ENCODE data around the gene MMP7. TPM values are rescaled to one million over a fixed set of nuclear protein-coding genes. Genes with fewer than 3 reads are reported as not detected.

The MMP7 gene
- total and polyA plus RNA-seq, 2 donors = 10.2 to 18.9 TPM

DNA sequence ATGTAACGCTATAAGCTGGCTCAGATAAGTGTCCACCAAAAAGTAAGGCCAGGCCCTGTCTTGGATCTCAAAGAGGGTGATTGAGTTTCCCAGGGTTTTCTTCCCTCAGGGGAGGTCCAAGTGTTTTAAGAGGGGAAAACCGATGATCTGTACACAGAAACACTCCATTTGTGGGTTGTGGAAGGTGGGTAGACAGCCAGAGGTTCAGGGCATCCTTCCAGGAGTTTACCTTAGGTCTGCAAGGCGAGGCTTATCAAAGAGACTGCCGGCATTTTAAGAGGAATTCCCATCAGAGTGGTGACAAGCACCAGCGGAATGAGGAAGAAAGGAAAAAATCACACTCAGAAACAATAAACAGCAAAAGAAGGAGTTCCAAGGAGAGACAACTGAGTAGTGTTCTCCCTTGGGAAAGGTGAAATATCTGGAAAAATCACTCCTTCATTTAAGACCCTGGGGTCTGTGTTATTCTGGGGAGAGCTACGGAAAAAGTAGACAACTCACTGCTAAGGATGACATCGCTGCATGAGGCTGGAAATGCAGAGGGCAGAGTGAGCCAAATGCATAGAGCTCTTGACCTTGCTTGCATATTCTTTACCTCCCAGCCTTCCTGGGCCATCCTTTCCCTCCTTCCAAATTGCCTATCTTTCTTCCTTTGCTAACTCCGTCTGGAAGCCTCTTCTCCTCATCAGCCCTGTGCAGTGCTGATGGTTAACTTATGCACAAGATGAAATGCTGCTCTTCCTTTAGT, 22.1 kb upstream of the MMP7 start:
- 67% methylated on average over 8 of the region's 8 CpGs for WGBS
- no peaks in the 10 kb centered on the region for H3K4me1 ChIP-seq (ENCODE audit: insufficient read depth)
- H3K27ac ChIP-seq (ENCODE audit: low read depth) = no peak overlapping the region
- peak; percentile 28 for DNase-seq (ENCODE audit: extremely low spot score)
- no peaks in the 10 kb centered on the region for H3K36me3 ChIP-seq (ENCODE audit: insufficient read depth)
- H3K4me3 ChIP-seq (ENCODE audit: low read depth, low read length) = no peak overlapping the region

DNA sequence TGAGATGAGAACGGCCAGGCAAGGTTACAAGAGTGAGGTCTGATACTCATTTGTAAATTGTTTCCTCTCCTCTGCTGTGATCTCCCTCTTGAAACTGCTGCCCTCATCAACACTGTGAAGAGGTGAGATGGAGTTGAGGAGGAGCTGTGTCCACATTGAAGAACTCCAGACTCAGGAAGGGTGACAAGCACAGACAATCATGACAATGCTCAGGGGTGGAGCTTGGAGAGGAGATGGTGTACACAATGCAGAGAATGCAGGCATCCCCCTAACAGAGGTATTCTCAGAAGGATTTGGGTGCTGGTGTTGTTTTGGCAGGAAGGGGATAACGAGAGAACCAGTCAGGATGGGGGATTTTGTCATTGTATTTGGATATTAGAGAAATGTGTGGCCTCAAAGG, 21.5 kb upstream of the MMP7 start:
- no peaks in the 10 kb centered on the region for H3K36me3 ChIP-seq (ENCODE audit: insufficient read depth)
- no peaks in the 10 kb centered on the region for H3K4me1 ChIP-seq (ENCODE audit: insufficient read depth)
- H3K27ac ChIP-seq (ENCODE audit: low read depth) = no peak overlapping the region
- H3K4me3 ChIP-seq (ENCODE audit: low read depth, low read length) = no peak overlapping the region
- DNase-seq (ENCODE audit: extremely low spot score) = no peak
- 77% methylated on average over 2 of the region's 2 CpGs for WGBS

DNA sequence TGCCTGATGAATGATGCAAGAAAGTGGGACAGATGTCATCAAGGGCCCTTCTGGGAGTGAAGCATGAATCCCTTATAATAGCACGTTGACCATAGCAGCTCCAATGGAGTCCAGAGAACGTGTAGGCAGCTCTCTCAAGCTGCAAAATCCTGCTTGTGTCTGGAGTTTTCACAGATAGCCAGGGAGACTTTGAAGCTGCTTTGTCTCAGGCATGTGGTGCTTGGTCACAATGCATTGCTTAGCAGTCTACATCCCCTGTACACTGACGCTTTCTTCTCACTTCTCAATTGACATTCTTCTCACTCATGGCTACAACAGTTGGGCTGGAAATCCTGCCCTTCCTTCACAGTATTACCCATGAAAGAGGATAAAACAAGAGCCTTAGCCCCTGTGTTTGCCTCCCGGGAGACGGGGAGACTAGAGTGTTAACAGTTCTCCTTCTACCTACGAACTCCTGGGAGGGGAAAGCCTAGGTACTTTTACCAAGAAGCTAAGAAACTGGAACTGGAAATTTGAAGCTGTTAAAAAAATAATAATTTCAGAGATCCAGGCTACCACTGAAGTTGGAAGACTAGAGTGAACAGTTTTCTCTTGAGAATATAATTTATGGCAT, 20.7 kb upstream of the MMP7 start:
- Histone ChIP-seq H3K36me3 (ENCODE audit: insufficient read depth) (no peaks in the 10 kb centered on the region), H3K27ac (ENCODE audit: low read depth) (no peak overlapping the region), H3K4me1 (ENCODE audit: insufficient read depth) (no peaks in the 10 kb centered on the region), H3K4me3 (ENCODE audit: low read depth, low read length) (no peak overlapping the region)
- WGBS = 70% methylated on average over 6 of the region's 6 CpGs
- no peak for DNase-seq (ENCODE audit: extremely low spot score)

DNA sequence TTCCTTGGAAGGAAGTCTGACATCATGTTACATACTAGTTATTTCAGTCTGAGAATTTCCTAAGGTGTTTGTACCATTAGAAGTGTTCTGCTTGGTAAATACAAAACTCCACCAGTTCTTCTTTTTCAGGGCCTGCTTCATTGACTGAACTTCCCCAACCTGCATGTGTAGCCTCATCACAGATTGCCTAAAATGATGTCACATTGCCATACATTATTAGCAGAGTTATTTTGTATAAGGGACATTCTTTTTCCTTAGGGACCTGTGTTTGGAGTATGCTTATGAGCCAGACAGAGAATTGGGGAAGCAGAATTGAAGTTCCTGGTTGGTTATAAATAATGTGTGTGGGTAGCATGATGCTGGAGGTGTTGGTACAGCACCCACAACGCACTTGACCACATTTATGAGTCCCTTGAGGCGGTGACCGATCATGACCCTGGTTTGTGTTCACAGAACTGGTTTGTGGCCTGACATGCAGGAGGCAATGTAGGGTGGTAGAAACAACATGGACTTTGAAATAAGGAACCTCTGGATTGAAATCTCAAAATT, 16.4 kb upstream of the MMP7 start:
- Histone ChIP-seq H3K36me3 (ENCODE audit: insufficient read depth) (no peaks in the 10 kb centered on the region), H3K4me3 (ENCODE audit: low read depth, low read length) (no peak overlapping the region), H3K27ac (ENCODE audit: low read depth) (no peak overlapping the region), H3K4me1 (ENCODE audit: insufficient read depth) (no peaks in the 10 kb centered on the region)
- 88% methylated on average over 3 of the region's 3 CpGs for WGBS
- DNase-seq (ENCODE audit: extremely low spot score) = no peak

DNA sequence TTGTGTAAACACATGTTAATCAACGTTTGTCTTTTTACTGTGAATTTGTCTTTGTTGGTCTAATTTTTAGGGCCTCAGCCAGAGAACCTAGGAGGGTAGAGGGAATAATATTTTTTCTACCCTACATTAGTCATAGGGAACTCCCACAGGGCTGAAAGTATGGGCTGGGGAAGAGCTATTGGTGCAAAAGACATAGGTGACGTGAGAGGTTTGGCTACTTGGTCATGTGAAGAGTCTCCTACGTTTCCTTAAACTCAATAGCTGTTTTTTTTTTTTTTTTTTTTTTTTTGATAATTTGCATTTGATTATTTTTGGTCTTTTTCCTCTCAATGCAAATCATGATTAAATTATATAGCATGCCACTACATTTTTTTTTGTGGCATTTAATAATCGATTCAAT, 15.9 kb upstream of the MMP7 start:
- WGBS = 73% methylated on average over 4 of the region's 4 CpGs

DNA sequence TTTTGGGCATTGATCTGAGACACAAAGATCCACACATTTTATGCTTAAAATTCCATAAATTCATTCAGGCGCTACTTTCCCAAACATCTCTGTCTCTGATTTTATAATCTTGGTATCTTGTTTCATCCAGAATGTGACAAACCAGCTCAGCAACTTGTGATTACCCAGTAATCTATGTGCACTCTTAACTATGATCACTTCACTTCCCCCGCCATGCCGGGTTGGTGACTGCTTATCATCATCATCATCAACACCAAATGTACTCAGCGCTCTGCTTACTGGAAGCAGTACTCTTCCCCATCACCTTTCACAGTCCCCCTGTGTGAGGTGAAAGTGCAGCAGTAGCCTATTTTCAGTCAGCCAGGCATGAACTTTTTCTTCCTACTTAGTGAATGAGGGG, 15.2 kb upstream of the MMP7 start:
- no peaks in the 10 kb centered on the region for H3K4me1 ChIP-seq (ENCODE audit: insufficient read depth)
- H3K27ac ChIP-seq (ENCODE audit: low read depth) = no peak overlapping the region
- DNase-seq (ENCODE audit: extremely low spot score) = no peak
- WGBS = 66% methylated on average over 4 of the region's 4 CpGs
- H3K4me3 ChIP-seq (ENCODE audit: low read depth, low read length) = no peak overlapping the region
- H3K36me3 ChIP-seq (ENCODE audit: insufficient read depth) = no peaks in the 10 kb centered on the region

More for the DNA sequence above, 15.9 kb upstream of the MMP7 start:
- DNase-seq (ENCODE audit: extremely low spot score) = no peak
- Histone ChIP-seq H3K4me1 (ENCODE audit: insufficient read depth) (no peaks in the 10 kb centered on the region), H3K36me3 (ENCODE audit: insufficient read depth) (no peaks in the 10 kb centered on the region), H3K4me3 (ENCODE audit: low read depth, low read length) (no peak overlapping the region), H3K27ac (ENCODE audit: low read depth) (no peak overlapping the region)

DNA sequence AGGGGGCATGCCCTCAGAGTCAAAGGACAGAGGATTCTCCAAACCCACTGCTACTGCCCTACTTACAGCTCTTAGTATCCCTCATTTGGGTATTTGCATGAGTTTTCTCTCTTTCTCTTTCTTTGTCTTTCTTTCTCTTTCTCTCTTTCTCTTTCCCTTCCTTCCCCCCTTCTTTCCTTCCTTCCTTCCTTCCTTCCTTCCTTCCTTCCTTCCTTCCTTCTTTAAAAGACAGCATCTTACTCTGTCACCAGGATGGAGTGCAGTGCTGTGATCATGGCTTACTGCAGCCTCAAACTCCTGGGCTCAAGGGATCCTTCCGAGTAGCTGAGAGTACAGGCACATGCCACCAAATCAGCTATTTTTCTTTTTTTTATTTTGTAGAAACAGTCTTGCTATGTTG, 14.0 kb upstream of the MMP7 start:
- no peaks in the 10 kb centered on the region for H3K36me3 ChIP-seq (ENCODE audit: insufficient read depth)
- H3K4me1 ChIP-seq (ENCODE audit: insufficient read depth) = no peaks in the 10 kb centered on the region
- no peak for DNase-seq (ENCODE audit: extremely low spot score)
- H3K27ac ChIP-seq (ENCODE audit: low read depth) = no peak overlapping the region
- WGBS = 87% methylated on average over 1 of the region's 1 CpG
- no peak overlapping the region for H3K4me3 ChIP-seq (ENCODE audit: low read depth, low read length)

DNA sequence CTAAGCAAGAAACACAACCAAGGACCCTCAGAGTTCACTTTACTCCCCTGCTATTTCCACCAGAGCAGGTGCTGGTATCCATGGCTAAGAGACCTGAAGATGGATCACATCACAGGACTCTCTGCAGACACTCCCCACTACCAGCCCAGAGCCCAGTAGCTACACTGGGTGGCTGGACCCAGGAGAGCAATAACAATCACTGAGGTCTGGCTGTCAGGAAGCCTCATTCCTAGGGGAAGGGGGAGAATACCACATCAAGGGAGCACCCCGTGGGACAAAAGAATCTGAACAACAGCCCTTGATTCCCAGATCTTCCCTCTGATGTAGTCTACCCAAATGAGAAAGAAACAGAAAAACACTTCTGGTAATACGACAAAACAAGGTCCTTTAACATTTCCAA, 9.0 kb upstream of the MMP7 start:
- 75% methylated on average over 2 of the region's 2 CpGs for WGBS
- Histone ChIP-seq H3K4me3 (ENCODE audit: low read depth, low read length) (no peak overlapping the region), H3K27ac (ENCODE audit: low read depth) (no peak overlapping the region), H3K4me1 (ENCODE audit: insufficient read depth) (no peaks in the 10 kb centered on the region), H3K36me3 (ENCODE audit: insufficient read depth) (no peaks in the 10 kb centered on the region)
- DNase-seq (ENCODE audit: extremely low spot score) = no peak

DNA sequence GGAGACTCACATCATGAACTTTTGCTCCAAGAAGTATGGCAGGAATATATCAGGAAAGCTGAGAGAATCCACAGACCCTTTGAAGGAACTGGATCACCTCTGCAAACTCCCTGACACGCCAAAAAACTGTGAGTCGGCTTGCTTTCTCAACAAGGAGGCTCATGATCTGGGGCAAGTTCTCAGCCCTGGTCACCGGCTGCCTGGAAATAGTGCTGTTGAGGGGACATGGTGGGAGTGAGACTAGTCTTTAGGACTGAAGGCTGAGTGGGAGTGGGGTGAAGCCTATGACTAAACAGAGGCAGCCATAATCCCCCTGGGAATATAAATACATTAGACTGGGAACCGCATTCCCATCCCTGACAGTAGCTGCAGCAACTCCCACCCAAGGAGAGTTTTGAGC, 8.4 kb upstream of the MMP7 start:
- no peak for DNase-seq (ENCODE audit: extremely low spot score)
- WGBS = 93% methylated on average over 4 of the region's 4 CpGs
- H3K27ac ChIP-seq (ENCODE audit: low read depth) = no peak overlapping the region
- H3K36me3 ChIP-seq (ENCODE audit: insufficient read depth) = no peaks in the 10 kb centered on the region
- no peak overlapping the region for H3K4me3 ChIP-seq (ENCODE audit: low read depth, low read length)
- H3K4me1 ChIP-seq (ENCODE audit: insufficient read depth) = no peaks in the 10 kb centered on the region

DNA sequence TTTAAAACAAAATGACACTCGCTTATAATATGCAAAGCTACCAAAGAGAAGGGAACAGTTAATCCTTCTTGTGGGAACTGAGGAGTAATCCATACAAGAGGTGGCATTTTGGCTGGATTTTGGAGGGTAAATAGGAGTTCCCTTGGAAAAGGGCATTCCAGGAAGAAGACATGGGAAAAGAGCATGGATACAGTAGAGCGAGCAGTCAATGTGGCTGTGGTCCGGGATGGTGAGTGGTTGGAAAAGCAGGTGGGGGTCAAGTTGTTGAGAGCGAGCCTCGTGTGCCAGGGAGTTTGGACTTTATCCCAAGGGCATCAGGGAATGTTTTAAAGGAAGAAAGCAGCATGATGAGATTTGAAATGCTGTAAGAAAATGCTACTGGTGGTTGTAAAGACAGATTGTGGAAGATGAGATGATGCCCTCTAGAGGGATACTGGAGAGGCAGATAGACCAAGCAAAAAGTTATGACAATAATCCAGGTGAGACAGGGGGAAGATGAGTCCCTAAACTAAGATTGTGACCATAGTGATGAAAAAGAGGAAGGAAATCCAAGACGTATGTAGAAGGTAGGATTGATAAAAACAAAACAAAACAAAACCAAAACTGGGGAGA, 3.8 kb upstream of the MMP7 start:
- DNase-seq (ENCODE audit: extremely low spot score) = no peak
- WGBS = 80% methylated on average over 6 of the region's 6 CpGs
- H3K4me1 ChIP-seq (ENCODE audit: insufficient read depth) = no peaks in the 10 kb centered on the region
- H3K36me3 ChIP-seq (ENCODE audit: insufficient read depth) = no peaks in the 10 kb centered on the region
- no peak overlapping the region for H3K4me3 ChIP-seq (ENCODE audit: low read depth, low read length)
- H3K27ac ChIP-seq (ENCODE audit: low read depth) = no peak overlapping the region

DNA sequence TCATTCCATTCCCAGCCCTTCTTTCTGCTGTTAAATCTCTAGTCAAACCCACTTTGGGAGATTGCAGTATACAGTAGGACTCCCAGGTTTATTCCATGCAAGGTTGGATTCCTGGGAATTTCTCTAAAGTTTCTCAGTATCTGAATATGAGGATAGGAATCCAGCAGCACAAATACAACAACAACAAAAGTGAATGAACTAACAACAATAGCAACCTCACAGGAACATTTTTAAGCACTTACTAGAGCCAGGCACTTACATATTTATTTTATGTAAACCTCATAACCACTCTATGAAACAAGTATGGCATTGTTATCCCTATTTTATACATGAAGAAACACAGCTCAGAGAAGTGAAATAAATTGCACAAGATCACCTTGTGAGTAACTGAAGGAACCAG, 1.9 kb downstream of the MMP7 start:
- DNase-seq (ENCODE audit: extremely low spot score) = no peak
- H3K27ac ChIP-seq (ENCODE audit: low read depth) = no peak overlapping the region
- no peaks in the 10 kb centered on the region for H3K36me3 ChIP-seq (ENCODE audit: insufficient read depth)
- H3K4me3 ChIP-seq (ENCODE audit: low read depth, low read length) = no peak overlapping the region
- no peaks in the 10 kb centered on the region for H3K4me1 ChIP-seq (ENCODE audit: insufficient read depth)

DNA sequence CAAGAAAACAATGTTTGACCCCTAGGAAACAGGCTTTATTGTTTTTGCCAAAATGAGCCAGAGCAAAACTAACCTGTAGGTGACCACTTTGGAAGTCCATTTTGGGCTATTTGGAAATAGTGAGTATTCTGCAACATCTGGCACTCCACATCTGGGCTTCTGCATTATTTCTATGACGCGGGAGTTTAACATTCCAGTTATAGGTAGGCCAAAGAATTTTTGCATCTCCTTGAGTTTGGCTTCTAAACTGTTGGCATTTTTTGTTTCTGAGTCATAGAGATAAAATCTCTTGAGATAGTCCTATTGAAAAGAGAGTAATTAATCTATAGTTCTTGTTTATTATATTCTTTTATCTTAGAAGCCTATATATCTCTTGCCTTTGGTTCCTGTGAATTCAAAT, 2.9 kb downstream of the MMP7 start:
- no peak for DNase-seq (ENCODE audit: extremely low spot score)
- Histone ChIP-seq H3K27ac (ENCODE audit: low read depth) (no peak overlapping the region), H3K4me1 (ENCODE audit: insufficient read depth) (no peaks in the 10 kb centered on the region), H3K4me3 (ENCODE audit: low read depth, low read length) (no peak overlapping the region), H3K36me3 (ENCODE audit: insufficient read depth) (no peaks in the 10 kb centered on the region)
- WGBS = 84% methylated on average over 2 of the region's 2 CpGs

DNA sequence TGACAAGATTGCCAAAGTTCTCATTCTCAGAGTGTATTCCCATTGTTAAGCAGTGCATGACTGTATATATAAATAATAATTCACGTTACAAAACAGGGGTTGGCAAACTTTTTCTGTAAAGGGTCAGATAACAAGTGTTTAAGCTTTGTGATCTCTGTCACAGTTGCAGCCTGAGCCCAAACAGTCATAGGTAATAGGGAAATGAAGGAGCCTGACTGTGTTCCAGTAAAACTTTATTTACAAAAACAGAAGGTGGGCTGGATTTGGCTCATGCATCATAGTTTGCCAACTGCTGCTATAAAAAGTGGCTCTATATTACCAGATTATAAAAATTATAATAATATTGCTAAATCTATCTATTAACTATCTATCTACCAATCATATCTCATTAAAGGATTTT, 3.5 kb downstream of the MMP7 start:
- Histone ChIP-seq H3K36me3 (ENCODE audit: insufficient read depth) (no peaks in the 10 kb centered on the region), H3K27ac (ENCODE audit: low read depth) (peak overlapping the region; percentile 18), H3K4me1 (ENCODE audit: insufficient read depth) (no peaks in the 10 kb centered on the region), H3K4me3 (ENCODE audit: low read depth, low read length) (no peak overlapping the region)
- WGBS = 85% methylated on average over 1 of the region's 1 CpG
- no peak for DNase-seq (ENCODE audit: extremely low spot score)

DNA sequence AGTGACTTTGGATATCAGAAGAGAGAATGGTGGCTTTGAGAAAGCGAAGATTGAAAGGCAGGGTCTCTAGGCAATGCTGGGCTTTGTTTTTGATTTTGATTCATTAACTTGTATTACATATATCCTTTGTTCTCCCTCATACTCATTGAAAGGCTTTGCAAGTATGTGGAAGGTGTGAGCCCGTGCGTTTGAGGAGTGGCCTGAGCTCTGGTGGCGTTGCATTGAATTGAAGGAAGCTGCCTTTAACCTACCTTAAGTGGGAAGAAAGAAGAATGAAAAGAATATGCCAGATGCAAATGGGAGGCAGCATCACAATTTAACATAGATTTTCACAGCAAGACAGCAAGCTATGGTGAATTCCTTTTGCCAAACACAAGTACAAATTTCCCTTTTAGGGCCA, 6.7 kb downstream of the MMP7 start:
- WGBS = 91% methylated on average over 4 of the region's 4 CpGs
- H3K36me3 ChIP-seq (ENCODE audit: insufficient read depth) = no peaks in the 10 kb centered on the region
- H3K4me1 ChIP-seq (ENCODE audit: insufficient read depth) = no peaks in the 10 kb centered on the region
- no peak overlapping the region for H3K27ac ChIP-seq (ENCODE audit: low read depth)
- no peak for DNase-seq (ENCODE audit: extremely low spot score)
- no peak overlapping the region for H3K4me3 ChIP-seq (ENCODE audit: low read depth, low read length)

Measured in urinary bladder (tissue), 4 donors.